DND-41 (cell line): Measurements from ENCODE around the gene RNPEPL1.

ENCODE experiments used
- EZH2 ChIP-seq: IDR thresholded peaks from 3 replicates; pipeline ENCODE4 v1.6.1; 2012; ENCODE audit warnings: borderline replicate concordance, low read depth, mild to moderate bottlenecking, moderate library complexity, low read length, inconsistent platforms; ENCODE audit not compliant: severe bottlenecking
- TF ChIP-seq, protein P1 (sequence below): IDR thresholded peaks from 2 replicates; pipeline ENCODE4 v1.5.1; 2012; ENCODE audit warnings: borderline replicate concordance, low read length, moderate library complexity, mild to moderate bottlenecking; ENCODE audit not compliant: poor library complexity, severe bottlenecking; ENCODE audit errors: extremely low read depth

DNA sequence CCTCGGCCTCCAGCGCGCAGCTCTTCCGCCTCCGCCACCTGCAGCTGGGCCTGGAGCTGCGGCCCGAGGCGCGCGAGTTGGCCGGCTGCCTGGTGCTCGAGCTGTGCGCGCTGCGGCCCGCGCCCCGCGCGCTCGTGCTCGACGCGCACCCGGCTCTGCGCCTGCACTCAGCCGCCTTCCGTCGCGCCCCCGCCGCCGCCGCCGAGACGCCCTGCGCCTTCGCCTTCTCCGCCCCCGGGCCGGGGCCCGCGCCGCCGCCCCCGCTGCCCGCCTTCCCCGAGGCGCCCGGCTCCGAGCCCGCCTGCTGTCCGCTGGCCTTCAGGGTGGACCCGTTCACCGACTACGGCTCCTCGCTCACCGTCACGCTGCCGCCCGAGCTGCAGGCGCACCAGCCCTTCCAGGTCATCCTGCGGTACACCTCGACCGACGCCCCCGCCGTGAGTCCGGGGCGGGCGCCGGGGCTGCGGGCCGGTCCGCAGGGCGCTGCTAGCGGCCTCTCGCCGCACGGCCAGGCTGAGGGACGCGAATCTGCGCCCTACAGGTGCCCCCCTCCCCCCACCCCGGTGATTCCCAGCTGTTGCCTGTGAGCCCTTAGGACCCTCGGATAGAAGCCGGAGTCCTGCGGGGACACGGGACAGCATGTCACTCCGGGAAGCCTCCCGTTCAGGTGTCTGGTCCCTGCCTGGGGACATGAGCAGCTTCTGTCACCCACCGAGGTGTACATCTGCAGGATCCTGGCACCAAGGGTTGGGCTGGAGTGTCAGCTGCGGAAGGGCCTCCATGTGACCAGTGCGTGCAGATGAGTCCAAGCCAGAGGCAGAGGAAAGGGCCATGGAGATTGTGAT is 616 bp downstream of the RNPEPL1 start:
- TF ChIP-seq, protein P1, sequence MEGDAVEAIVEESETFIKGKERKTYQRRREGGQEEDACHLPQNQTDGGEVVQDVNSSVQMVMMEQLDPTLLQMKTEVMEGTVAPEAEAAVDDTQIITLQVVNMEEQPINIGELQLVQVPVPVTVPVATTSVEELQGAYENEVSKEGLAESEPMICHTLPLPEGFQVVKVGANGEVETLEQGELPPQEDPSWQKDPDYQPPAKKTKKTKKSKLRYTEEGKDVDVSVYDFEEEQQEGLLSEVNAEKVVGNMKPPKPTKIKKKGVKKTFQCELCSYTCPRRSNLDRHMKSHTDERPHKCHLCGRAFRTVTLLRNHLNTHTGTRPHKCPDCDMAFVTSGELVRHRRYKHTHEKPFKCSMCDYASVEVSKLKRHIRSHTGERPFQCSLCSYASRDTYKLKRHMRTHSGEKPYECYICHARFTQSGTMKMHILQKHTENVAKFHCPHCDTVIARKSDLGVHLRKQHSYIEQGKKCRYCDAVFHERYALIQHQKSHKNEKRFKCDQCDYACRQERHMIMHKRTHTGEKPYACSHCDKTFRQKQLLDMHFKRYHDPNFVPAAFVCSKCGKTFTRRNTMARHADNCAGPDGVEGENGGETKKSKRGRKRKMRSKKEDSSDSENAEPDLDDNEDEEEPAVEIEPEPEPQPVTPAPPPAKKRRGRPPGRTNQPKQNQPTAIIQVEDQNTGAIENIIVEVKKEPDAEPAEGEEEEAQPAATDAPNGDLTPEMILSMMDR, result no peak
- TF ChIP-seq EZH2, result no peak
